Right ventricle myocardium inferior (tissue), 1 donor: ENCODE results near the gene SLC7A14. TPM values are rescaled to one million over a fixed set of nuclear protein-coding genes. Genes with fewer than 3 reads are reported as not detected.
A peak's percentile ranks its signal among the peaks of the same experiment; 100 is the strongest.

Experiments
- ATAC-seq: fragments of 200-7000 bp; cut with Tn5 transposase; one replicate; pipeline ENCODE4 v1.9.1; 2020; ENCODE audit warnings: mild to moderate bottlenecking, moderate library complexity
- DNase-seq: peaks from one replicate; pipeline ENCODE4 v3.0.0; 2021; ENCODE audit errors: missing footprints
- intact Hi-C: fragments of 100-400 bp; cut with DNase I; formaldehyde crosslinking; loops from one replicate; pipeline ENCODE4 v1.11.0; 2022
- long read RNA-seq: library from polyadenylated mRNA; unstranded; transcript quantifications from one replicate; pipeline ENCODE4 v2.0.0, GENCODE V29; 2021
- total RNA-seq: library from RNA; stranded (reverse); fragmentation: NEBNext Ultra II Directional; extraction: Animal tissue kit (Norgen Biotek cat#: 25700); gene quantifications from one replicate; pipeline ENCODE4 v1.2.1, GENCODE V29; 2021
- donor health status: DM: no; HTN: yes; CAD: no; lungs with severe emphysema.

Gene SLC7A14
- not detected for total RNA-seq
- long read RNA-seq = 0 reads

DNA sequence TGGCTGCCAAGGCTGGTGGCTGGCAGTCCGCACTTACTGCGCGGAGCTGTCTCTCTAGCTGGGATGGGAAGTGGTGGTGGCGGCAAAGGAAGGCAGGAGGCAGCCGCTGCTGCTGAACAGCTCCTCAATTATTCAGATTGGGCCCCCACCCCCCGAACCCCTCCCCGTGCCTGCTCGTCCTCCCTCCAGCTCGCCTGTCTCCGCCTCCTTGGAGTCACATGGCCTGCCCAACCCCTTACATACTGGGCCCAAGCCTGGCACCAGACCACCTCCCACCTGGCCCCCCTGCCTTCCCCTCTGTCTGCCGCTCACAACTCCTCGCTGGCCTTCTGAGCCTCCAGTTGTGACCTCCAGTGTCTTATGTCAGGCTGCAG, at the start of gene SLC7A14:
TSS of gene SLC7A14 (minus strand) at position 139 of the 374 bp plus-strand sequence. CDS start 59,139 bp downstream, outside the sequence.
- DNase-seq (no peak), ATAC-seq (no peak)
- intact Hi-C loops = no loop called here

DNA sequence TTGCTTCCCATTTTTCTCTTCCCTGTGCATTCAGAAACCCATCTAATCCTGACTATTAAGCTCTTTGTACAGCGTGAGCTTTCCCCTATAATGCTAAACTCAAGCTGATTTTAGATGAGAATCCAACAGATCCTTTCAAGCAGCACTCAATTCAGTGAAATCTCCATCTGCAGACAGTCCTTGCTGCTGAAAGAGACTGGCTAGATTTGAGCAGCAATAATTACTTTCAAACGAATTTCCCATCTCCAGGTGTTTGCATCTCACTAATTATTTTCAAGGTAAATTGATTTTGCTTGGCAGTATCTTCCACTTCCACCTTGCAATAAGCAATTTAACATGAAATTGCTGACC, 49.5 kb upstream of the SLC7A14 start:
- DNase-seq (no peak), ATAC-seq (no peak)
- intact Hi-C loops = no loop called here

DNA sequence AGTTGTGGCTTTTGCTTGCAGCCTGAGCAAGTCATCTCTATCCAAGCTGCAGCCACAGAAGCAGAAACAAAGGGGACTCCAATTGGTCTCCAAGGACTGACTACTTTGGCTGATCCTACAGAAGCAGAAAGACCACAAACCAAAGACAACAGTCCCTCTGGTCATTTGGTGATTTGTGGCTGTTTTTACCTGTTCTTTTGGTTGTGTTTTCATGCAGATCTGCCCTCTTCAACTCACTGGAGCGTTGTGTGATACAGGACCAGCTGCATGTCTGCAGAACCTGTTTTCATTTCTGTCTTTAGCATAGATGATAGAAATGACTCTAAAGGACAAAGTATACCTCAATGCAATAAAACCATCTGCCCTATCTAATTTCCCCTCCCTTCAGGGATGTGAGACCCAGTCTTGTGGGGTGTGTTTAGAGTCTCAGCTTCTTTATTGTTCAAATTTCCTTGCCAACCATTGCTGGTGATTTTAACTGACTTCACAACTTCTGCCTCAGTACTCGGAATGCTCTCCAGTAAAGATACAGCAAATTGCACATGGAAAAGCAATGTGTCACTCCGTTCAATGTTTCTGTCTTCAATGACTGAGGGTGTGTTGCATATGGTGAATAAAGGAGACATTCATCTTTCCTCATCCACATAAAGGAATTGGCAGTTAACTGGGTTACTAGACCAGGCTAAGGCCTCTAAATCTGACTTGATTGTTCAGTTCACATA, 48.9 kb upstream of the SLC7A14 start:
- DNase-seq (no peak), ATAC-seq (no peak)
- intact Hi-C loops = no loop called here

DNA sequence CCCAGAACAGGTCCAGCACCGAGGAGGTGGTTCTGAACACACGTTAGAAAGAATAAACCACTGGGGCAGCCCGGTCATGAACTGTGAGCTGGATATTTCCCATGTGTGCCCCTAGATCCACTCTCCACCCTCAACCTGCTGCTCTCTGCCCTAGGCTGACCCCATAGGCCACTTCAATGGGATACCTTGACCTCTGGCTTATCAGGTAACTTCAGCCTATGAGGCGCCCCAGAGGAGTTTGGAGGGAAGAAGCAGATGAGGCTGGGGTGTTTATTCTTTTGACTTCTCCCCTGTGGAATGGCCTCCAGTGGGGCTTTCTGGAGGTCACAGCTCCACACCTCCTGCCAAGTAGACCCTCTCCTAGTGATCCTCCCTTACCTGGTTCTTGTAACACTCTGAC, 47.7 kb upstream of the SLC7A14 start:
- DNase-seq (no peak), ATAC-seq (no peak)
- intact Hi-C loops = no loop called here

DNA sequence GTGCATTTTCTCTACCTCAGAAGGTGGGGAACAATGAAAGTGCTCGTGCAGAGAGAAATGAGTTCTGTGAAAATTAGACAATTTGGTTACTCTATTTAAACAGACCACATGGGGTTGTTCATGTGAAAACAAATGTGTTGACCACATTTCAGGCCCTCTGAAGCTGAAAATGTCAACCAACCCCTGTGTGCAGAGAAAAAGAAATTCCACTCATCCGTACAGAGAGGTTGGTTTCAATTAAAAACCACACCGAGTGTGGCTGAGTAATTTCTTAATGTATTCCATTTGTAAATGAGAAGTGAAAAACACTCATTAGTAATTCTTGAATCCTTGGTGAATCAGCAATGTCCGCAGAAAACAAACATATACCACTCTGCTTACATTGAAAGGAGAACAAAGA, 46.9 kb upstream of the SLC7A14 start:
- DNase-seq (no peak), ATAC-seq (no peak)
- intact Hi-C loops = no loop called here

DNA sequence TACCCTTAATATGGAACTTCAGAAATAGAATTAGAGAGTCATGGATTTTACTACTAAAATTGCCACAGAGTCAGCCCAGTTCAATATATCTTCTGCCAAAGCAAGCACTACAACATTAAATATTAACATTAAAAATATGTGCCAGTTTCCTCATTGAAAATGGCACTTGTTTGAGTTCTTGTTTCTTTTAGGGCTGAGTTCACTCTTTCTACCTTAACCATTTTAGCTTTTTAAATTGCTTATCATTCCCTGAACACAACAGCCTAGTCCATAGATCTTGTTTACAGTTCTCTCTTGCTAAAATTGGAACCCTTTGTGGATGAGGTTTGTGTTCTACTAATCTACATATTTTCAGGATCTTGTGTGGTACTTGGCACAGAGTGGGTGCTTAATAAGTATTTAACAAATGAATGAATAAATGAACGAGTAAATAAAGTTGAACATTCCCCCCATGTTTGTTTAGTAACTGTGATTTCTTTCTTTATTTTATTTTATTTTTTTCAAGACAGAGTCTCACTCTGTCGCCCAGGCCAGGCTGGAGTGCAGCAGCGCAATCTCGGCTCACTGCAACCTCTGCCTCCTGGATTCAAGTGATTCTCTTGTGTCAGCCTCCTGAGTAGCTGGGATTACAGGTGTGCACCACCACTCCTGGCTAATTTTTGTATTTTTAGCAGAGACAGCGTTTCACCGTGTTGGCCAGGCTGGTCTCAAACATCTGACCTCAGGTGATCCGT, 46.0 kb upstream of the SLC7A14 start:
- DNase-seq (no peak), ATAC-seq (no peak)
- intact Hi-C loops = no loop called here

DNA sequence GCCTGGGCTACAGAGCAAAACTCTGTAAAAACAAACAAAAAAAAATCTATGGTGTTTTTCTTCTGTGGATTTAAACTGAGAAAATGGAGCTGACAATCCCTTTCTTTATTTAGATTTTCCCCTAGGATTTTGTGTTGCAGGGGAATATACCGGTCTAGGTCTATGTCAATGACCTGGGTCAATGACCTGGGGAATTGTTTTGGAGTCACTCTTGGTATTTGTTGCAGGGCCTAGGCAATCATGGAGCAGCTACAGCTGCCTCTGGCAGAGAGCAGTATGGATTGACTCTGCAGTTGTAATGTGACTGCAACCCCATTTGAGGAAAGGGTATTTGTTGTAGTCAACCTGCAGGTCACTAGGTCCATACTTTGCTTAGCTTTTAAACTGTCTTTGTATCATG, 37.6 kb upstream of the SLC7A14 start:
- intact Hi-C loops = no loop called here
- DNase-seq = no peak
- no peak for ATAC-seq

DNA sequence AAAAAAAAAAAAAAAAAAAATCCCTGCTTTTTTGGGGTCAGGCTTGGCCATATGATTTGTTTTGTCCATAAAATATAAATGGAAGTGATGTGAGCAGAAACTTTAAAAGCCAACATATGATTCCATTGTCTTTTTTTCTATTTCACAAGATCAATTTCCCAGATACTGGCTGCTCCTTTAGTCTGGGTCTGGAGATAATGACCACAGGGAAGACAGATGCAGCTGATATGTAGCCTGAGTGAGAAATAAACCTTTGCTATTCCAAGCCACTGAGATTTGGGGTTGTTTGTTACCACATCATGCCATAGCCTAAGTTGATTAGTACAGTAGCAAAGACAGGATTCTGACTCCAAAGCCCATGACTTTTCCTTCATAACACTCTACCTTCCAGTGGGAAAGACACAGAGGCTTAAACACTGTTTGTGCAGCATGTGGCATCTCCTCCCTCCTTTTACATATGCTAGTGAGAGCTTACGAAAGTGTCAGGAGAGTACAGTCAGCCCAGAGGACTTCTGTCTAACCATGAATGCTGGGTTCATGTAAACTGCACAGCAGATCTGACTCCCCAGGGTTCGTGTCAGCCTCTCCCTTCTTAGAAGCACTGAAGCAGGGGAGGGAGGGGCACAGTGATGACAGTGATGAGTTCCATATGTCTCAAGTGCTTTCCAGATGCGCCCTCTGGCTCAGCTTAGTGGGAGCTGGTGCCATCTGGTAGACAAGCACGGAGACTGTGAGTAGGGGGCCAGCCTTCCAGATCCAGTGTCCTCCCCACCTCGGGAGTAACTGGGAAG, 36.7 kb upstream of the SLC7A14 start:
- DNase-seq = no peak
- ATAC-seq = peak; percentile 96
- intact Hi-C loops = no loop called here

DNA sequence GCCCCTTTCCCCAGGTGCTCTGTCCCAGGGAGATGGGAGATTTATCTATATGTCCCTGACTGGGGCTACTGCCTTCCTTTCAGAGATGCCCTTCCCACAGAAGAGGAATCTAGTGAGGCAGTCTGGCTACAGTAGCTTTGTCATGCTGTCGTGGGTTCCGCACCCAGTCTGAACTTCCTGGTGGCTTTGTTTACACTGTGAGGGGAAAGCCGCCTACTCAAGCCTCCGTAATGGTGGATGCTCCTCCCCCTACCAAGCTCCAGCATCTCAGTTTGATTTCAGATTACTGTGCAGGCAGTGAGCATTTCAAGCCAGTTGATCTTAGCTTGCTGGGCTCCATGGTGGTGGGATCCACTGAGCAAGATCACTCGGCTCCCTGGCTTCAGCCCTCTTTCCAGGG, 35.4 kb upstream of the SLC7A14 start:
- DNase-seq (no peak), ATAC-seq (no peak)
- intact Hi-C loops = no loop called here

DNA sequence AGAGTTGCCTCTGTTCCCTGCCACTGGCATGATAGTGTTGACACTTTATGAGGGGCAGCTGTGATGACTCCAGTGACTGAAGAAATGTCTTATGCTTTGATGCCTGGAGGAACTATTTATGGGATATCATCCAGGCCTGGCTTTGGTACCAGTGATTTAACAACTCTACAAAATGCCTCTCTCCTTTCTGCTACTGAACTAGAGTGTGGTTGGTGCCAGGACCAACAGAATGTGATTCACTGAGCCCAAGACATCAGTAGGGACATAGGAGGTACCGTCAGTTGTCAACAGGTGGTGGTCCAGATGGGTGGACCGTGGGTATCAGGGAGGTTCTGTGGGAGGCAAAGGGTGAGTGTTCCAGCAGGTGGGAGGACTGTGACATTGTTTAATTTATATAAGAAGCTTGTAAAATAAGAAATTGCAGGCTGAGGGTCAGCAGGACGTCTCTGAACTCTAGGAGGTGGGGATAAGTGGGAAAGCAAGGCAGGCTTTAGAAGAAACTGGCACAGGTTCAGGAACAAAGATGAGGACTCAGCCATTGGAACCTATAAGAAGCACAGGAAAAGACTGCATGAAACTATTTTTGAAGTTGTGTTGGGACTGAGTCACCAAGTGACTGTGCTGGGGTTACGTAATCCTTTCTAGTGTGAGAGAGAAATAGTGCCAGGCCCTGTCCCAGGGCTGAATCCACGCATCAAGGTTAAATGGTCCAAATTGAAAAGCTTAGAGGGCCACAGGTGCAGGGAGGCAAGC, 28.5 kb upstream of the SLC7A14 start:
- ATAC-seq = peak; percentile 98
- intact Hi-C loops = no loop called here
- no peak for DNase-seq

DNA sequence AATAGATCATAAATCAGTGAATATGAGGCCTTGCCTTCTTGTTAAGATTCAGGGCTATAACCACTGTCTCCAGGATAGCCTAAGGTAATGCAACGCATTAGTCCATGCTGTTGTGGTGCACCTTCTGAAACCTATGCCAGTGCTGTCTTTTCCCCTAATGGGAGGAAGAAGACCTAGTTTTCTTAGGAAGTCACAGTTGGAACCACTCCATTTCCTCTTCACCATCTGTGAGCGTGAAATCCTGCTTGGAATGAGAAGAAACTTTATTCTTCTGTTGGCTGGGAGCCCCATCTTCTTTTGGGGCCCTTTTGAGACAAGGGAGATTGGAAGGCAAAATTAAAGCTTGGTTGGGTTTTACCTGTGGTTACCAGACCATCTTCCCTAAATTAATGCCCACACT, 25.9 kb upstream of the SLC7A14 start:
- DNase-seq (no peak), ATAC-seq (no peak)
- intact Hi-C loops = no loop called here

DNA sequence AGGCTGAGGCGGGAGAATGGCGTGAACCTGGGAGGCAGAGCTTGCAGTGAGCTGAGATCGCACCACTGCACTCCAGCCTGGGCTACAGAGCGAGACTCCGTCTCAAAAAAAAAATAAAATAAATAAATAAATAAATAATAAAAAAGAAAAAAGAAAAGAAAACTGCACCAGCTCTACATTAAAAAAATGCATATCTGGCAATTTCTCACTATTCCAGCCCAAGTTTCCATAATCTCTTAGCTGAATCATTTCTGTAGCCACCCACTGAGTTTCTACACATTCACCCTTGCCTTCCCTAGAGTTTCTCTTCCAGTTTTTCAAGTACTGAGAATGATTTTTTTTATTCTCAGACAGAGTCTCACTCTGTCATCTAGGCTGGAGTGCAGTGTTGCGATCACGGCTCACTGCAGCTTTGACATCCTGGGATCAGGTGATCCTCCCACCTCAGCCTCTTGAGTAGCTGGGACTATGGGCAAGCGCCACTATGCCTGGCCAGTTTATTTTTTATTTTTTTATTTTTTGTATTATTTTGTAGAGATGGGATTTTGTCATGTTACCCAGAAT, 24.5 kb upstream of the SLC7A14 start:
- no peak for ATAC-seq
- intact Hi-C loops = no loop called here
- DNase-seq = no peak

DNA sequence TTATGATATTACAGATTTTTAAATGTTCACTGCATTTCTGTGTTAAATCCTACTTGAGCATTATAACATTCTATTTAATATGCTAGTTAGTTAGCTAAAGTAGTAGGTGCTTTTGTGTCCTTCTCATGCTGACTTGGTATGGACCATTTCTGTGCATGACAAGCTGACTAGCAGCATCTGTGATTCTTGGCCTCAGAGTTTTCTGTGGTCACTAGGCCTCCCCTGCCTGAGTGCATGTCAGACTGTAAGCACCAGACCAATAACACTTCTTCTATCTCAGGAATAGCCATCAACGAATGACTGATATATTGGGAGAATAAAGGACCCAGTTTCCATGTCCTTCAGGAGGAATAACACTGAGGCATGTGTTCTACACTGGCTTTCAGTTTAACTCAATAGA, 22.6 kb upstream of the SLC7A14 start:
- intact Hi-C loops = no loop called here
- DNase-seq (no peak), ATAC-seq (no peak)

DNA sequence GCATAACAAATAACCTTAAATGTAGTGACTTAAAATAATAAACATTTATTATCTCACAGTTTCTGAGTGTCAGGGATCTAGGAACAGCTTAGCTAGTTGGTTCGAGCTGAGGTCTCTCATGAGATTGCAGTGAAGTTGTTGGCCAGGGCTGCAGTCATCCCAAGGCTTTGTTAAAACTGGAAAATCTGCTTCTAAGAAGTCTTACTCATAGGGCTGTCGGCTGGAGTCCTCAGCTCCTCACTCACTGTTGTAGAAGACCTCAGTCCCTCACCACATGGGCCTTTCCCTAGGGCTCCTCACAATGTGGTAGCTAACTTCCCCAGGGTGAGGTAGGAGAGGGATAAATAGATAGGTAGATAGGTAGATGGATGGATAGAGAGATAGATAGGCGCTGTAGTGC, 20.8 kb upstream of the SLC7A14 start:
- ATAC-seq = no peak
- intact Hi-C loops = no loop called here

DNA sequence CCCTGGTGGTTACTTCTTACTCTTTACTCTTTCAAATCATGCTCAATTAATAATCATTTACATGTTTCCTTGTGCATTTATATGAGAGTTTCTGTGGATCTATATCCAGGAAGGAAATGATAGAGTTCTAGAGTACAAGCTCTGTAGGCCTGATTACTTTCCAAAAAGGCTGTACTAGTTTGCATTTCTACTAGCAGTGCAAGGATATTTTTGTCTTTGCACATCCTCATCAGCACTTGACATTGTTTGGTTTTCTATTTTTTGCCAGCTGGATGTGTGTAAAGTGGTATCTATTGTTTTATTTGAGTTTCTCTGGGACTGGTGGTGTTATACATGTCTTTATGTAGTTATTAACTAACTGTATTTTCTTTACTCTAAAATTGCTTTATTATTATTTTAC, 19.6 kb upstream of the SLC7A14 start:
- intact Hi-C loops = no loop called here
- DNase-seq (no peak), ATAC-seq (no peak)

More for the DNA sequence above, 20.8 kb upstream of the SLC7A14 start:
- no peak for DNase-seq

DNA sequence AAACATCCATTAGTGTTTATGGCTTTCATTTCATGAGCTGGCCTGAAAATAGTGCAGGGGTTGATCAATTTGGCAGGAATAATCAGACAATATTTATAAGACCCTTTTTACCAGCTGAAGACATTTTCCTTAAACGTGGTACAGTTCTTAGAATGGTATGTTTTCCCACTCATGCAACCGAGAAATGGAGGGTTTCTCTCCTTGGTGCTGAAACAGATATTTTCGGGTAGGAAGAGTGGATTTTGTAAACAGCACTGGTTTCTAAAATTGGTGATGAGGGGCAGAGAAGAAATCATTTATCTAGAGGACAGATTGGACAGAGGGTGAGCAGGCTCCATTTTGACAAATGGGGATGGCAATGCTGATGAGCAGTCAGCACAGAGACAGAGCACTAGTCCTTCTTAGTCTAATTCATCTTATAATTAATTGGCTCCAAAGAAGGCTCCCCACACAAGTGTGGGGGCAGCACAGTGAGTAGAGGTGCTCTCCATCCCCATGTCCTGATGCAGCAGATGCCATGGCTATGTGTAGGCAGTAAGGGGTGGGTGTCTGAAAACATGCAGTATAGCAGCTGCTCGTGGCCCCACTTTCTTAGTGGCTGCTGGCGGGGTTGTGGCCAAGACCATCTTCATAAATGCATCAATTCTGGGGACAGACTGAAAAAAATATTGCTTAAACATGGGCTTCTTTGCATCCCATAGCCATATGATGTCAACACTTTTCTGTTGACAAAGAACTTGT, 18.1 kb upstream of the SLC7A14 start:
- no peak for DNase-seq
- intact Hi-C loops = no loop called here
- ATAC-seq = no peak

DNA sequence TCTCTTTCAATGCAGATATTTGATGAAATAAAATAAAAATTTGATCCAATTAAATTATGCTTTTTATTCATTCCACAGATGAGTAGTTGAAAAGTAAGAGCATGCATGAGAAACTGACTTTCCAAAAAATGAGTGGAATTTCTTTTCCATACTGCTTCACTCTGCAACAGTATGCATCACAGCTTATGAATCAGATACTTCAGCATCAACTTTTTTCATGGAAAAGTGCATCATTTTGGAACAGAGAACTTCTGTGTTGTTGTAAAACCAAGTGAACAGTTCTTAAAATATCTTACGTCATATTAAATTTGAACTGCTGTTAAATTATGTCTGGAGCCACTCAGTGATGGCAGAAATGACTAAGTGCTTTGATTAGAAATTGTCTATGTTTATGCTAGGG, 16.7 kb upstream of the SLC7A14 start:
- intact Hi-C loops = no loop called here
- DNase-seq (no peak), ATAC-seq (no peak)

DNA sequence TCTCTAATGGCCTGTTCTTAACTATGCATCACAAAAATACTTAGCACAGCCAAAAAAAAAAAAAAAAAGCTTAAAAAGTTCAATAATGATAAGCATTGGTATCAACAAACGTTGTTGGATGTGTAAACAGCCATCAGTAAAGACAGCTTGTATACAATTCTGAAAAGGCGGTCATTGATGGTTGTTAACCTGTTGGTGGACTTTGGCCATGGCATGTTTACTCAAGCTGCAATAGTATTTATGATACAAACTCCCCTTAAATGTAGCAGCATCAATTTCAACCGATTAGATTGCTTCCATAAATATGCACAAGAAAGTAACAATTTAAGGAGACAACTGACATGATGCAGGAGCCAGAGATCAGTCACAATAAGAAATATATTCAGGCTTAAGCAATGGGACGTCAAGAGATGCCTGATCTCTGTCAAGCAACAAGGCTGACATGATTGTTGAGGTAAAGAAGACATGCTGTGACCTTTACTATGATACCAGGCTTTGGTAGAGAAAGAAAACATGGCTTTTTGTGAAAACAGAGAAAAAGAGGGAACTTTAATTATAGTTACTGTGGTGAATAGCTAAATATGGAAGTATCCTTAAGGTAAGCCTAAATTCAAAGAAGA, 14.2 kb upstream of the SLC7A14 start:
- DNase-seq (no peak), ATAC-seq (no peak)
- intact Hi-C loops = no loop called here
